Neural cell (in vitro differentiated cells): ENCODE data around the gene OTUD4. TPM values are rescaled to one million over a fixed set of nuclear protein-coding genes. Genes with fewer than 3 reads are reported as not detected.

Experiments
- H2AFZ ChIP-seq: fragments of 200-600, 300-800 bp; sonication (generic), shearing (Covaris generic); 2 replicates; pipeline ENCODE4 v1.6.0; 2014; ENCODE audit warnings: low read depth, mild to moderate bottlenecking, antibody characterized with exemption, low read length, moderate library complexity
- H3F3A ChIP-seq: fragments of 200-600 bp; shearing (Covaris generic); 2 replicates; pipeline ENCODE4 v1.6.1; 2016; ENCODE audit warnings: mild to moderate bottlenecking, moderate library complexity, mixed read lengths, antibody characterized with exemption, low read length; ENCODE audit not compliant: insufficient read depth, poor library complexity, severe bottlenecking
- H3K27ac ChIP-seq: fragments of 200-600, 300-800 bp; sonication (generic), shearing (Covaris generic); 2 replicates; pipeline ENCODE4 v1.5.1; 2014; ENCODE audit warnings: mild to moderate bottlenecking, low read length, moderate library complexity
- H3K27me3 ChIP-seq: fragments of 300-800, 200-600 bp; sonication (generic), shearing (Covaris generic); 2 replicates; pipeline ENCODE4 v1.6.0; 2014; ENCODE audit warnings: mild to moderate bottlenecking, low read depth, low read length, moderate library complexity; ENCODE audit not compliant: insufficient read depth
- H3K36me3 ChIP-seq: fragments of 300-800, 200-600 bp; sonication (generic), shearing (Covaris generic); 2 replicates; pipeline ENCODE4 v1.5.1; 2014; ENCODE audit warnings: mild to moderate bottlenecking, antibody characterized with exemption, low read length, moderate library complexity; ENCODE audit not compliant: insufficient read depth
- H3K4me2 ChIP-seq: fragments of 300-800, 200-600 bp; sonication (generic), shearing (Covaris generic); 2 replicates; pipeline ENCODE4 v1.6.0; 2014; ENCODE audit warnings: mild to moderate bottlenecking, low read length
- H3K4me3 ChIP-seq: fragments of 300-800, 200-600 bp; sonication (generic), shearing (Covaris generic); 2 replicates; pipeline ENCODE4 v1.5.1; 2014; ENCODE audit warnings: mild to moderate bottlenecking, low read length, moderate library complexity
- H3K79me2 ChIP-seq: fragments of 200-600 bp; shearing (Covaris generic); replicated peaks from 2 replicates; pipeline ENCODE4 v1.6.0; 2014; ENCODE audit warnings: mild to moderate bottlenecking, low read length, moderate library complexity; ENCODE audit not compliant: insufficient read depth
- H3K9ac ChIP-seq: fragments of 300-800, 200-600 bp; sonication (generic), shearing (Covaris generic); 2 replicates; pipeline ENCODE4 v1.6.1; 2016; ENCODE audit warnings: mild to moderate bottlenecking, low read length, mixed read lengths
- H3K9me2 ChIP-seq: fragments of 200-600 bp; shearing (Covaris generic); 2 replicates; pipeline ENCODE4 v1.6.1; 2016; ENCODE audit warnings: mild to moderate bottlenecking, low read length, mixed read lengths; ENCODE audit not compliant: insufficient read depth
- H3K9me3 ChIP-seq: fragments of 200-600, 300-800 bp; sonication (generic), shearing (Covaris generic); 2 replicates; pipeline ENCODE4 v1.6.1; 2016; ENCODE audit warnings: mild to moderate bottlenecking, mixed run types, low read length, moderate library complexity, mixed read lengths
- H4K20me1 ChIP-seq: fragments of 200-600 bp; shearing (Covaris generic); 2 replicates; pipeline ENCODE4 v1.6.1; 2016; ENCODE audit warnings: mild to moderate bottlenecking, mixed run types; ENCODE audit not compliant: insufficient read depth
- EP300 ChIP-seq: fragments of 450-650 bp; conservative IDR thresholded peaks from 2 replicates; pipeline ENCODE4 v1.6.1; 2014; ENCODE audit warnings: antibody characterized with exemption, mild to moderate bottlenecking, moderate library complexity; ENCODE audit not compliant: poor library complexity, severe bottlenecking
- EZH2 ChIP-seq: fragments of 200-600, 300-800 bp; shearing (Covaris generic), sonication (generic); IDR thresholded peaks from 2 replicates; pipeline ENCODE4 v1.6.1; 2014; ENCODE audit warnings: antibody characterized with exemption, low read length, borderline replicate concordance, mild to moderate bottlenecking; ENCODE audit not compliant: insufficient read depth, poor library complexity, severe bottlenecking
- MXI1 ChIP-seq: fragments of 450-650 bp; conservative IDR thresholded peaks from 2 replicates; pipeline ENCODE4 v1.6.1; 2014; ENCODE audit warnings: antibody characterized with exemption, mild to moderate bottlenecking; ENCODE audit not compliant: poor library complexity, severe bottlenecking
- POLR2AphosphoS5 ChIP-seq: IDR thresholded peaks from 2 replicates; pipeline ENCODE4 v1.6.1; 2012
- RAD21 ChIP-seq: fragments of 450-650 bp; conservative IDR thresholded peaks from 2 replicates; pipeline ENCODE4 v1.6.1; 2014; ENCODE audit warnings: antibody characterized with exemption, mild to moderate bottlenecking, moderate library complexity
- REST ChIP-seq: IDR thresholded peaks from 2 replicates; pipeline ENCODE4 v1.6.1; 2012; ENCODE audit warnings: borderline replicate concordance
- SMC3 ChIP-seq: fragments of 450-650 bp; conservative IDR thresholded peaks from 2 replicates; pipeline ENCODE4 v1.6.1; 2014; ENCODE audit warnings: antibody characterized with exemption, mild to moderate bottlenecking, moderate library complexity; ENCODE audit not compliant: poor library complexity
- TAF1 ChIP-seq: IDR thresholded peaks from 2 replicates; pipeline ENCODE4 v1.6.1; 2012; ENCODE audit warnings: low read depth
- polyA plus RNA-seq: library from polyadenylated mRNA; depleted of rRNA; stranded (reverse); fragments of >200 nt; gene quantifications from 2 replicates; pipeline ENCODE4 v1.2.3, GENCODE V29; 2014
- TF ChIP-seq, protein P1 (sequence below): fragments of 450-650 bp; IDR thresholded peaks from 2 replicates; pipeline ENCODE4 v1.5.1; 2014; ENCODE audit warnings: antibody characterized with exemption, mild to moderate bottlenecking, moderate library complexity; ENCODE audit not compliant: poor library complexity, severe bottlenecking

The OTUD4 gene
- polyA plus RNA-seq, 1 donor from 2014 or later = 15.1 TPM

DNA sequence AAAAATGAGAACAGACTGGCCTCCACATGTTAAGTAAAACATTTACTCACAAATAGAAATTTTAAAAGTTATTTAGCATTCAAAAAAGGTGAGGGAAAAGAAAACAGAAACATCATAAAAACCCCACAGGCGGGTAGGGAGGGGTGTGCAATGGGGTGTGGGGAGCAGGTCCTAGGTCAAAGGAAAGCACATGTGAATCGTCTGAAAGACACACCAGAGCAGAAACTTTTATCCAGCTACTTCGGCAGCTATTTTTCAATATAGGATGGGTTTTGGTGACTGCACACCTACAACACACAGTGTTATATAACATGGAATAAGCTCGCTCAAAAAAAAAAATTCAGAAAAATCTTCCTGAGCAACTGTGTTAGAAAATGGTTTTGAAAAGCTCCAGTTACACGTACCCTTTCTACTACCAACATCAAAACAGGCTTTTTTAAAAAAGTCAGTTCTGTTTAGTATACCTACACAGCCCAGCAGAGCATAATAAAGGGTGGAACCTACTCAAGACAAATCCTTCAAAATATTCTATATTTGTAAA lies 1.6 kb downstream of the OTUD4 start:
- H3K4me3 ChIP-seq = peak overlapping the region; percentile 84
- H3K4me2 ChIP-seq = peak overlapping the region; percentile 56
- H3K9ac ChIP-seq = peak overlapping the region; percentile 81
- no peaks in the 10 kb centered on the region for H3K9me3 ChIP-seq
- H2AFZ ChIP-seq = no peak overlapping the region
- no peaks in the 10 kb centered on the region for H3K36me3 ChIP-seq
- H3K9me2 ChIP-seq = no peaks in the 10 kb centered on the region
- TF ChIP-seq EP300 (no peak), MXI1 (no peak), EZH2 (no peak), TAF1 (no peak), REST (no peak), SMC3 (no peak), POLR2AphosphoS5 (no peak), RAD21 (no peak)
- TF ChIP-seq, protein P1, sequence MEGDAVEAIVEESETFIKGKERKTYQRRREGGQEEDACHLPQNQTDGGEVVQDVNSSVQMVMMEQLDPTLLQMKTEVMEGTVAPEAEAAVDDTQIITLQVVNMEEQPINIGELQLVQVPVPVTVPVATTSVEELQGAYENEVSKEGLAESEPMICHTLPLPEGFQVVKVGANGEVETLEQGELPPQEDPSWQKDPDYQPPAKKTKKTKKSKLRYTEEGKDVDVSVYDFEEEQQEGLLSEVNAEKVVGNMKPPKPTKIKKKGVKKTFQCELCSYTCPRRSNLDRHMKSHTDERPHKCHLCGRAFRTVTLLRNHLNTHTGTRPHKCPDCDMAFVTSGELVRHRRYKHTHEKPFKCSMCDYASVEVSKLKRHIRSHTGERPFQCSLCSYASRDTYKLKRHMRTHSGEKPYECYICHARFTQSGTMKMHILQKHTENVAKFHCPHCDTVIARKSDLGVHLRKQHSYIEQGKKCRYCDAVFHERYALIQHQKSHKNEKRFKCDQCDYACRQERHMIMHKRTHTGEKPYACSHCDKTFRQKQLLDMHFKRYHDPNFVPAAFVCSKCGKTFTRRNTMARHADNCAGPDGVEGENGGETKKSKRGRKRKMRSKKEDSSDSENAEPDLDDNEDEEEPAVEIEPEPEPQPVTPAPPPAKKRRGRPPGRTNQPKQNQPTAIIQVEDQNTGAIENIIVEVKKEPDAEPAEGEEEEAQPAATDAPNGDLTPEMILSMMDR = no peak
- H3K27ac ChIP-seq = no peak overlapping the region
- H3F3A ChIP-seq = peaks cover 3% of the 10 kb centered on the region
- peaks cover 45% of the 10 kb centered on the region for H3K79me2 ChIP-seq
- no peaks in the 10 kb centered on the region for H3K27me3 ChIP-seq
- H4K20me1 ChIP-seq = no peaks in the 10 kb centered on the region

DNA sequence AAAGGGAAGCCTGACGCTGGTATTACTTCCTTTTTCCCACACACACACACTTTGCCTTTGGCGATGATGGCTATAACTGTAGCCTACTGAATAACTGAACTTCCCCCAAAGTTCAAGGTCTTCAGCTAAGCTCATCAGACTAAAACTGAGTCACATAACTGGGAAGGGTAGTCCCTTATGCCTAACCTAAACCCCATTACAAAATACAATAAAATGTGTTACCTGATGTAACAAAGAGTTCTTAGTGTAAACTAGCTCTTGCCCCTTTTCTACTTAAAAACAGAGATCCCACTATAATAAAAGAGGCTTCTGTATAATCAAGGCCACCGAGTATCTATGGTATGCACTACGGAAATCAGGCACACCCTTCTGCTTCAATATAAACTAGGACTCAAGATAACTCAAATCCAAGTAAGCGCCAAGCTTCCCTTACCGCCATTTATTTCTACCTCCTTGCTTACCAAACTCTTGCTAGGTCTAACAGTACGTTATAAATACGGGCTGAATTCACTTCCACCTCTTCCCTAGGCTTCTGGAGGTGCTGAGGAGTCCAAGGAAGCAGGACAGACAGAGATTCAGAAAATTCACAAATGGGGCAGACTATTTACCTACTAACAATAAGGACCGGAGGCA lies 2.4 kb downstream of the OTUD4 start:
- Histone ChIP-seq H3K27me3 (no peaks in the 10 kb centered on the region), H3F3A (peaks cover 3% of the 10 kb centered on the region), H3K9me2 (no peaks in the 10 kb centered on the region), H3K27ac (no peak overlapping the region), H3K36me3 (no peaks in the 10 kb centered on the region), H3K4me2 (peak overlapping the region; percentile 56), H3K4me3 (peak overlapping the region; percentile 84), H3K79me2 (peaks cover 45% of the 10 kb centered on the region), H3K9me3 (no peaks in the 10 kb centered on the region), H3K9ac (no peak overlapping the region), H2AFZ (no peak overlapping the region), H4K20me1 (no peaks in the 10 kb centered on the region)
- TF ChIP-seq TAF1 (no peak), REST (no peak), RAD21 (no peak), SMC3 (no peak), EZH2 (no peak), MXI1 (no peak)
- TF ChIP-seq, protein P1 = no peak
